GM19455 (cell line): ENCODE results near the gene ZNF383.
"Not testable (repeated sequence)": the region's sequence is repeated elsewhere in the genome, so short reads cannot be mapped to it uniquely, and the experiment has no call there.

Source experiments
- ATAC-seq: cut with Tn5 transposase; IDR thresholded peaks from one replicate; pipeline ENCODE4 v1.9.1; 2021; ENCODE audit not compliant: unreplicated experiment

The ZNF383 gene

DNA sequence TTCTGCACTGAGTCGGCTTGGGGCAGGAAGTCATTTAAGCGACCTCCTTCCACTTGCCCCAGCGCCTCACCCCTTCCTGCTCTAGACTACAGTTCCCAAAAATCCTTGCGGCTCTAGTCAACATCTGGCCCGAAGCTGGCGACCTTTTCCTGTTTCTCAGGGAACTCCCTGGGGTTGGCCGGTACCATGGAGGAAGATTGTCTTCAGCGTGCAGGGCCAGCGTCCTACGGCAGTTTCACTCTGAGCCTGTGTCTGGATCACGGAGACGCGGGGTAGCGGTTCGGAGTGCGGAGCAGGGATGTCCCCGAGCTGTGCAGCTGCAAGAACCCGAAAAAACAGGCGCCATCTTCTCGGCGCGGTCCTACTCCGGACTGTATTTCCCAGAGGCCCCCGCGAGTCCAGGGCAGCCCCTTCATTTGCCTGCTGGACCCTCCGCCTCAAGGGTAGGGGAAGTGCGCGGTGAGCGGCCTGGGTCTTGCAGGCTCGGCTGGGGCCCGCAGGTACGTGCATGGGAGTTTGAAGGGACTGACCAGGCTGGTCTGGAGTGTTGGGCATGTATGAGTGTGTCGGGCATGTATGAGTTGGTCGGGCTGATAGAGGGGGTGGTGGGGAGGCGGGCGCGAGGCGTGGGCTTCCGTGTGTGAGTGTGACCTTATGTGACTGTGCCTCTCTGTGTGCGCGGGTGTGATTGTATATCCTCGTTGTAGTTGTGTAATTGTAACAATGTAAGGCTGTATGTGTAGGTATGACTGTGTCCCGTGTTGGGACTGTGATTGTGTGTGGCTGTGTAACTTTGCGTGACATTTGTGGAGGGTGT, at the start of gene ZNF383:
Gene ZNF383, plus strand, starts transcription at position 440 of the 817 bp plus-strand sequence. CDS start 12,240 bp downstream, outside the sequence.
- peak; percentile 86 for ATAC-seq

- ATAC-seq: peak; percentile 93
Observed at GRCh38 chr19:37172368-37173366, 45.3 kb upstream of the ZNF383 start, which contains the start of gene ZNF585A. TSS of gene ZNF585A (minus strand) at chr19:37172695. CDS start at chr19:37169910, 2,785 bp downstream.

GRCh38 chr19:37186071-37186470, 31.9 kb upstream of the ZNF383 start:
- not testable (repeated sequence) for ATAC-seq

- ATAC-seq: not testable (repeated sequence)
Observed at GRCh38 chr19:37195248-37195647, 22.8 kb upstream of the ZNF383 start.

- ATAC-seq: not testable (repeated sequence)
Observed at GRCh38 chr19:37197115-37197514, 20.9 kb upstream of the ZNF383 start.

DNA sequence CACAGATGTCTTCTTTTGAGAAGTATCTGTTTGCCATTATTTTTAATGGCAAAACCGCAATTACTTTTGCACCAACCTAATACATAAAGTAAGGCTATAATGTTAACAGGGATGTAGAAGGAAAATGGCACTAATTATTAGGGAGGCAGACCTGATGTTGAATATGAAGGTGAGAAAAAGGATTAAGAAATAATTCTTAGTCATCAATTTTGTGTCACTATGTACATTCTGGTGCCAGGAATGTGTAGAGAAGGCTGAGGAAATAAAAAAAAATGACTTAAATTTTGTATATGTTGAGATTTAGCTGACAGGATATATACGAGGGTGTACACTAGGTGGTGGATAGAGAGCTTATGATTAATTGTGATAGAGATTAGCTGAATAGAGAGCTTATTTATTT, 20.2 kb upstream of the ZNF383 start:
- ATAC-seq: no peak

- no peak for ATAC-seq
Observed at GRCh38 chr19:37217480-37217774, 587 bp upstream of the ZNF383 start.

- ATAC-seq: no peak
Observed at GRCh38 chr19:37218592-37218935, 550 bp downstream of the ZNF383 start.

DNA sequence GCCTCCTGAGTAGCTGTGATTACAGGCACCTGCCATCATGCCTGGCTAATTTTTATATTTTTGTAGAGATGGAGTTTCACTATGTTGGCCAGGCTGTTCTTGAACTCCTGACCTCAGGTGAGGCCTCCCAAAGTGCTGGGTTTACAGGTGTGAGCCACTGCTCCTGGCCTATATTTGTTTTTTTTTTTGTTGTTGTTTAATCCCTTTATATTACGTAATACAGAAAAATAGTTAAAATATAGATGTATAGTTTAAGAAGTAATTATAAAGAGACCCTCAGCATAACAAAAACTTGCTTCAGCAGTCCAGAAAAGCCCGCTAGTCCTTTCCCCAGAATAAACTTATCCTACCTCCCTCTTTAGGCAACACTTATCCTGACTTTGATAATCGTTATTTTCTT, 2.4 kb downstream of the ZNF383 start:
- ATAC-seq: no peak

GRCh38 chr19:37221136-37221535, 3.1 kb downstream of the ZNF383 start:
- no peak for ATAC-seq

- no peak for ATAC-seq
Observed at GRCh38 chr19:37226248-37226647, 8.2 kb downstream of the ZNF383 start.

DNA sequence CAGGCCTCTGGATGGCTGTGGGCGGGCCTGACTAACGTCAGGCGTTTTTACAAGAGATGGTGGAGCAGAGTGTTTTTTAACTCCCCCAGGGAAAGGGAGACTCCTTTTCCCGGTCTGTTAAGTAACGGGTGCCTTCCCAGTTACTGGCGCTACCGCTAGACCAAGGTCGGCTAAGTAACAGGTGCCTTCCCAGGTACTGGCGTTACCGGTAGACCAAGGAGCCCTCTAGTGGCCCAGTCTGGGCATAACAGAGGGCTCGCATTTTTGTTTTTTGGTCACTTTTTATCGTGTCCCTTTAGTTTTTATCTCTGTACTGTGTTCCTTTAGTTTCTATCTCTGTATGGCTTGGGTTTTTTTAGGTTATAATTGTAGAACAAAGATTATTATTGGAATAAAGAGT, 10.0 kb downstream of the ZNF383 start:
- ATAC-seq: no peak

GRCh38 chr19:37243206-37243632, 25.2 kb downstream of the ZNF383 start:
- ATAC-seq: no peak

DNA sequence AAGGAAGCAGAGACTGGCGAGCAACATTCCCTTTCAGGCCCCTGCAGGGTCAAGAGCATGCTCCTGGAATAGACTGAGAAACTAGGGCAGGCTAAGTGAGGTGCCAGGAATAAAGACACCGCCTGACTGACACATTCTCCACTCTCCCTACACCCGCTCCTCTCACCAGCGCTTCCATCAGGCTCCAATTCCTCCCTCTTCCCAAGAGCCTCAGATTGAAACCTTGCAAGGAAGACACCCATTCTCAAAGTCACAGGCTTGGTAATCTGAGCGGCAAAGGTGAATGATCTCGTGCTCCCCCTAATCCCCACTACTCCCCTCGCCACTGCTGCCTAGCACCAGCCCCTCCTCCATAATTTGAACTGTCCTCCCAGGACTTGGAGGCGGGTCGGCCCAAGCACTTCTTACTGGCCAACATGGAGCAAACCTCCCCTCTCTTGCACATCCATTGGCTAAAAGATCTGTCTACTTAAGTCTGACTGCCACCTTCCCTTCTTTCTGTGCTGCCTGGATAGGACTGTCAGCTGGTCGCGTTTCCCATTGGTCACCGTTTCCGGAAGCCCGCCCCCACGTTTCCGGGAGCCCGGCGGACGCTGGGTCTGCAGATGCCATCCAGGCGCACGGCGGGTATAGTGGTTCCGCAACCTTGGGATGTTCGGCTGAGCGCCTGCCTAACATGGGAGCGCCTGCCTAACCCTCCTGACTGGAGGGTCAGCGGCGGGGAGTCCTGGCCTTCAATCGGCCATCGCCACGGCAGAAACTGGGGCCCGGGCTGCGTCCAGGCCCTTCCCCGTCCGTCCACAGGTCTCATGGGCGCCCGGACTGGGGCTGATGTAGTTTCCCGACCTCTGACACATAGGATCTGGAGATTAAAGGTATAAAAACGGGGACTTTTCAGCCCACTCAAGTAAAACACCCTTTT, 33.6 kb downstream of the ZNF383 start:
- no peak for ATAC-seq

DNA sequence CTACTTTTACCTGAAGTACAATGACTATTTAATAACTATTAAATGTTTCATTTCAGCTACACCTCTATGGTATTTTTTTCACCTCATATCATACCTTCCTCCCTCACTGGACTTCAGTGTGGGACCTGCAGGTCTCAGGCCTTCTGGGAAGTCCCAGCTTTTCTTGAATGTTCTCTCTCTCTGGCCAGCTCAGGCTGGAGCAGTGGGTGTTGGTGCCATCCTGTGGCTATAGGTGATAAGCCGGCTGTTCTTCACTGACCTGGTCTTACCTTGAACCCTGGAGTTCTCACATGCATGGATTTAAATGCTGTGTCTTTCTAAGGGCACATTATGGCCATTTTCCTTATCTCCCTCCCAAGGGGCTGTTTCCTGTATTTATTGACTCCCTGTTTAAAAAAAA, 45.0 kb downstream of the ZNF383 start:
- ATAC-seq: not testable (repeated sequence)

DNA sequence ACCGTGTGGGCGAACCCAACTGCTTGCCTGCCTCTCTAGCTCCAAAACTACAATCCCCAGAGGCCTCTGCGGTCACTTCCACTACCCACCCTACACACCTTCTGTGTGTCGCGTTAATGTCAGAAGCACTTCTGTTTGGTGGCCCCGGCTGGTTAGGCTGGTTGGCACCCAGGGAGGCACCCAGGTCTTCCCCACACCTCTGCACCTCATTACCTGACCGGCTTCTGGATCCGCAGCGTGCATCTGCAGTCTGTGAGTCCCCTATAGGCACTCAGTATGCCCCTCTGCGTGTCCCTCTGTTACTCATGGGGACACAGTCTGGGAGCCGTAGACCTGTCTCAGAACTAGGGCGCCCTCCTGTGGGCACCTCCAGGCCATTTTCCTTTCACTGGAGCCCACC, 49.0 kb downstream of the ZNF383 start:
- ATAC-seq: not testable (repeated sequence)

DNA sequence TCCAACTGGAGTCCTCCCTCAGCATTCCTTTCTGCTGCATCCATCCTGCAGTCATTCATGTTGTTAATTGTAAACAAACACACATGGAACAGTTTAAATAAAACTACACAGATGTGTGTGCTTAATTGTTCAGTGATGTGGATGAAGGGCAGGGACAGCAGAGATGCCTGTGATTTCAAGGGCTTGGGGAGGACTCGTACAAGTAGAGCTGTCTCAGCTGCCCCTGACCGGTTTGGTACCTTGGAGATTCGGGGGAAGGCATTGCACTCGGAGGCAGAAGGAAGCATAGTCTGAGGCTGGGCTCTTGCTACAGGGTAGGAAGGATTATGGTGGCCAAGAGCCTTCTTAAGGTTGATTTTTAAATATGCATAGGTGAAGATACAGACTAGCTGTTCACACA, 49.7 kb downstream of the ZNF383 start:
- not testable (repeated sequence) for ATAC-seq

DNA sequence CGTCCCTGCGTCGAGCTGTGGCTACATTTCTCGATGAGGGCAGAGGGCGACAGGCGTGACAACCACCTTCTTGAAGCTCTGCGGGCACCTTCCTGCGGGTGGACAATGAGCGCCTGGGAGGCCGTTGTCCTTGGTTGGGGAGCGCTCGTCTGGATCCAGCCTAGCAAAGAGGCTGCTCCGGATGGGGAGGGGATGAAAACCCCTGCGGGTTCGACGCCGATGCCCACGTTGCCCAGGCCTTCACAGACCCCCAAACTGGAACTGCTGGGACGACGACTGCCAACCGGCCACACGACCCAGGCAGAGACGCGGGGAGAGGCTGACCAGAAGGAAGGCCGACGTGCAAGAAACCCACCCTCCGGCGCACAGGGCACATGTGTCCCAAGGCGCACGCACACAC, 62.6 kb downstream of the ZNF383 start:
- ATAC-seq: not testable (repeated sequence)

DNA sequence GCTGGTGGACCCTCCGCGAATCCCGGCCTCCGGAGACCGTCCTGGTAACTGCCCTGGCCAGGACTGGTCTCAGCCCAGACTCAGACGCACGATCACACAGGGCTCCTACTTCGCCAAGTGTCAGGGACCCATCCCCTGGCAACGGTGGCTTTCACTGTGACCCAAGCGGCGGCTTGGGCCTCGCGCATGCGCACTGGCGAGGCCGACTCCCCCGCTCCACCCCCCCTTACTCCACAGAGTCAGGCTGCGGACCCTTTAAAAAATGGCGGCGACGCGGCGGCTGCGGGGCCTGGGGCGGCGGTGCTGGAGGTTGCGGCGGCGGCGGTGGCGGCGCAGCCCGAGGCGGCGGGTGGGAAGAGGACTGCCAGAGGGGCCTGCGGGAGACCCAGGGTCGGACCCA, 66.0 kb downstream of the ZNF383 start:
- ATAC-seq: not testable (repeated sequence)

- ATAC-seq: not testable (repeated sequence)
Observed at GRCh38 chr19:37289229-37289628, 71.2 kb downstream of the ZNF383 start.
